CD14-positive monocyte (primary cell): Measurements from ENCODE around the gene H19. TPM values are rescaled to one million over a fixed set of nuclear protein-coding genes. Genes with fewer than 3 reads are reported as not detected.

Experiments
- DNase-seq, 3 donors: peaks; one replicate each; pipeline ENCODE4 v3.0.0-alpha.2; 2011 to 2022
- H2AFZ ChIP-seq: 2 replicates; pipeline ENCODE4 v1.6.0; 2012; ENCODE audit warnings: mild to moderate bottlenecking, low read depth, low read length, inconsistent platforms; ENCODE audit not compliant: insufficient read depth, poor library complexity, severe bottlenecking
- H3K27ac ChIP-seq, 2 donors: 1 replicate in 1 of 2; 2 replicates in 1 of 2; pipeline ENCODE4 v1.5.1; 2012 to 2013; ENCODE audit warnings: low read length in 2 of 2, control low read depth in 1 of 2, inconsistent platforms in 1 of 2, low read depth in 1 of 2, mild to moderate bottlenecking in 1 of 2
- H3K27me3 ChIP-seq, 2 donors: one replicate each; pipeline versions ENCODE4 v1.6.0 to v1.6.1; 2011 to 2013; ENCODE audit warnings: low read length in 2 of 2; ENCODE audit not compliant: control insufficient read depth in 2 of 2, insufficient read depth in 2 of 2
- H3K36me3 ChIP-seq, 2 donors: replicated peaks in 1 of 2; 1 replicate in 1 of 2; 2 replicates in 1 of 2; pipeline versions ENCODE4 v1.5.1 to v1.6.1; 2012 to 2013; ENCODE audit warnings: low read length in 2 of 2, control low read depth in 1 of 2, inconsistent platforms in 1 of 2, mild to moderate bottlenecking in 1 of 2; ENCODE audit not compliant: insufficient read depth in 2 of 2, control insufficient read depth in 1 of 2
- H3K4me1 ChIP-seq, 2 donors: 1 replicate in 1 of 2; 2 replicates in 1 of 2; pipeline versions ENCODE4 v1.5.1 to v1.6.1; 2012 to 2013; ENCODE audit warnings: low read length in 2 of 2, control low read depth in 1 of 2, inconsistent platforms in 1 of 2, mild to moderate bottlenecking in 1 of 2, moderate library complexity in 1 of 2; ENCODE audit not compliant: insufficient read depth in 2 of 2, control insufficient read depth in 1 of 2
- H3K4me2 ChIP-seq: replicated peaks from 2 replicates; pipeline ENCODE3; 2012; ENCODE audit warnings: low read length, moderate library complexity, mild to moderate bottlenecking; ENCODE audit not compliant: poor library complexity, severe bottlenecking; ENCODE audit errors: extremely low read depth
- H3K4me3 ChIP-seq, 3 experiments: fragments of 200-600 bp in 1 of 3; sonication (generic) in 1 of 3; replicated peaks in 1 of 3; 1 replicate in 2 of 3; 2 replicates in 1 of 3; pipeline ENCODE4 v1.5.1; 2011 to 2013; ENCODE audit warnings: low read length in 3 of 3, mild to moderate bottlenecking in 3 of 3, control low read depth in 2 of 3, low read depth in 2 of 3, inconsistent platforms in 1 of 3, moderate library complexity in 1 of 3
- H3K79me2 ChIP-seq: 2 replicates; pipeline ENCODE4 v1.6.0; 2012; ENCODE audit warnings: mild to moderate bottlenecking, control low read depth, inconsistent platforms, low read length, moderate library complexity; ENCODE audit not compliant: insufficient read depth
- H3K9ac ChIP-seq: 2 replicates; pipeline ENCODE4 v1.6.0; 2017; ENCODE audit warnings: low read length, mild to moderate bottlenecking; ENCODE audit not compliant: insufficient read depth, poor library complexity, severe bottlenecking
- H3K9me3 ChIP-seq, 2 donors: replicated peaks in 1 of 2; 1 replicate in 1 of 2; 2 replicates in 1 of 2; pipeline versions ENCODE4 v1.5.1 to v1.6.1; 2012 to 2013; ENCODE audit warnings: low read length in 2 of 2, control low read depth in 1 of 2; ENCODE audit not compliant: control insufficient read depth in 1 of 2, insufficient read depth in 1 of 2
- H4K20me1 ChIP-seq: 2 replicates; pipeline ENCODE4 v1.6.0; 2012; ENCODE audit warnings: mild to moderate bottlenecking, low read length, control low read depth, moderate library complexity; ENCODE audit not compliant: insufficient read depth
- H3K27ac Mint-ChIP-seq, 7 donors: one replicate each; pipeline ENCODE4 v1.8.0; 2020; ENCODE audit warnings: mild to moderate bottlenecking in 7 of 7, mixed read lengths in 7 of 7, moderate library complexity in 6 of 7, inconsistent platforms in 2 of 7
- H3K27me3 Mint-ChIP-seq, 3 donors: one replicate each; pipeline ENCODE4 v1.8.0; 2021 to 2022; ENCODE audit warnings: low read depth in 3 of 3, mild to moderate bottlenecking in 3 of 3, mixed read lengths in 3 of 3, moderate library complexity in 3 of 3, inconsistent platforms in 1 of 3
- H3K36me3 Mint-ChIP-seq, 2 donors: one replicate each; pipeline ENCODE4 v1.8.0; 2020; ENCODE audit warnings: mixed read lengths in 2 of 2, inconsistent platforms in 1 of 2, mild to moderate bottlenecking in 1 of 2
- H3K4me1 Mint-ChIP-seq: one replicate; pipeline ENCODE4 v1.8.0; 2020; ENCODE audit warnings: mild to moderate bottlenecking, mixed read lengths
- H3K4me3 Mint-ChIP-seq, 2 donors: one replicate each; pipeline ENCODE4 v1.8.0; 2020; ENCODE audit warnings: mild to moderate bottlenecking in 2 of 2, mixed read lengths in 2 of 2, moderate library complexity in 1 of 2
- H3K9me3 Mint-ChIP-seq, 7 donors: one replicate each; pipeline ENCODE4 v1.8.0; 2020 to 2022; ENCODE audit warnings: mixed read lengths in 7 of 7, mild to moderate bottlenecking in 6 of 7, moderate library complexity in 6 of 7, inconsistent platforms in 2 of 7
- WGBS: methylation state at CpG from one replicate; pipeline ENCODE4 v1.1.5; 2013; ENCODE audit warnings: missing lambda C conversion rate; ENCODE audit not compliant: insufficient coverage; 5-methylcytosine and 5-hydroxymethylcytosine counted together
- intact Hi-C, 2 donors: fragments of 100-400 bp; cut with micrococcal nuclease; formaldehyde crosslinking; loops; one replicate each; pipeline versions ENCODE4 v1.15.0 to v1.15.1; 2023
- polyA plus RNA-seq, 3 donors: library from polyadenylated mRNA; depleted of rRNA in 1 of 3; unstranded in 2 of 3; stranded (reverse) in 1 of 3; fragments of 300-500 nt in 2 of 3; fragments of >200 nt in 1 of 3; fragmentation: Illumina TruSeq in 2 of 3; gene quantifications; 1 replicate in 2 of 3; 2 replicates in 1 of 3; pipeline ENCODE4 v1.2.3, GENCODE V29; 2012 to 2021
- TF ChIP-seq, protein P1 (sequence below): fragments of 200-600 bp; IDR thresholded peaks from one replicate; pipeline ENCODE4 v1.8.0; 2022; ENCODE audit warnings: antibody characterized with exemption, mild to moderate bottlenecking

The H19 gene
- polyA plus RNA-seq, 3 donors, result 0.47 TPM; not detected in 2

DNA sequence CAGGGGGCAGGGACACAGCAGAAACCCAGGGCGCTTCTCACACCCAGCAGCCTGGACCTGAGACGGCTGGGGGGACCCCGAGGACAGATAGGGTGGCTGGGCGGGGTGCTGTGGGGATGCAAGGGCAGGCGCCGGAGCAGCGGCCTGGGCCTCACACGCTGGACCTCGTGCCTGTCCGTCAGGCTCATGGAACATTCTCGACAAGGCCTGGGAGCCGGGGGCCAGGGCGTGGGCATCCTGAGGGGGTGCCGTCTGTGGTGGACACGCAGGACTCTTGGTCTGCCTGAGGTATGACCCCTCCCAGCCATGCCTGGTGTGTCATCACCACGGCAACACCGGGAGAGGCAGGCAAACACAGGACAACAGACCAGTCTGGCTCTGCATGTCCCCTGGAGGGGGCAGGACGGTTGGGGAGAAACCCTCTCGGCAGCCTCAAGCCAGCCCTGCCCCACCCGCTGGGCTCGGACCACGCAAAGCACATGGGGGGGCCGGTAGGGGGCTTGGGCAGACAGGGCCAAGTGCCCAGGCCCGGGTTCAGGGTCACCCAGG, 29.1 kb downstream of the H19 start:
- TF ChIP-seq, protein P1, sequence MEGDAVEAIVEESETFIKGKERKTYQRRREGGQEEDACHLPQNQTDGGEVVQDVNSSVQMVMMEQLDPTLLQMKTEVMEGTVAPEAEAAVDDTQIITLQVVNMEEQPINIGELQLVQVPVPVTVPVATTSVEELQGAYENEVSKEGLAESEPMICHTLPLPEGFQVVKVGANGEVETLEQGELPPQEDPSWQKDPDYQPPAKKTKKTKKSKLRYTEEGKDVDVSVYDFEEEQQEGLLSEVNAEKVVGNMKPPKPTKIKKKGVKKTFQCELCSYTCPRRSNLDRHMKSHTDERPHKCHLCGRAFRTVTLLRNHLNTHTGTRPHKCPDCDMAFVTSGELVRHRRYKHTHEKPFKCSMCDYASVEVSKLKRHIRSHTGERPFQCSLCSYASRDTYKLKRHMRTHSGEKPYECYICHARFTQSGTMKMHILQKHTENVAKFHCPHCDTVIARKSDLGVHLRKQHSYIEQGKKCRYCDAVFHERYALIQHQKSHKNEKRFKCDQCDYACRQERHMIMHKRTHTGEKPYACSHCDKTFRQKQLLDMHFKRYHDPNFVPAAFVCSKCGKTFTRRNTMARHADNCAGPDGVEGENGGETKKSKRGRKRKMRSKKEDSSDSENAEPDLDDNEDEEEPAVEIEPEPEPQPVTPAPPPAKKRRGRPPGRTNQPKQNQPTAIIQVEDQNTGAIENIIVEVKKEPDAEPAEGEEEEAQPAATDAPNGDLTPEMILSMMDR, result no peak
- no peaks in the 10 kb centered on the region for H4K20me1 ChIP-seq
- H3K4me2 ChIP-seq, result no peak overlapping the region
- H3K27ac ChIP-seq, result no peak overlapping the region
- no peak overlapping the region for H3K4me3 ChIP-seq
- no peaks in the 10 kb centered on the region for H3K9me3 Mint-ChIP-seq
- H2AFZ ChIP-seq, result no peak overlapping the region
- no peaks in the 10 kb centered on the region for H3K4me1 ChIP-seq
- H3K9me3 ChIP-seq, result no peaks in the 10 kb centered on the region
- no peaks in the 10 kb centered on the region for H3K36me3 ChIP-seq
- no peaks in the 10 kb centered on the region for H3K4me1 Mint-ChIP-seq
- H3K79me2 ChIP-seq, result no peaks in the 10 kb centered on the region
- no peak for DNase-seq
- intact Hi-C loops, result no loop called here
- no peaks in the 10 kb centered on the region for H3K27me3 ChIP-seq
- peaks cover 0 to 2% (median 0%) of the 10 kb centered on the region in 3 donors for H3K27me3 Mint-ChIP-seq
- WGBS, result no CpG with 5 or more reads among the region's 24 CpGs
- no peak overlapping the region for H3K27ac Mint-ChIP-seq
- H3K4me3 Mint-ChIP-seq, result no peak overlapping the region
- H3K9ac ChIP-seq, result no peak overlapping the region
- H3K36me3 Mint-ChIP-seq, result no peaks in the 10 kb centered on the region

DNA sequence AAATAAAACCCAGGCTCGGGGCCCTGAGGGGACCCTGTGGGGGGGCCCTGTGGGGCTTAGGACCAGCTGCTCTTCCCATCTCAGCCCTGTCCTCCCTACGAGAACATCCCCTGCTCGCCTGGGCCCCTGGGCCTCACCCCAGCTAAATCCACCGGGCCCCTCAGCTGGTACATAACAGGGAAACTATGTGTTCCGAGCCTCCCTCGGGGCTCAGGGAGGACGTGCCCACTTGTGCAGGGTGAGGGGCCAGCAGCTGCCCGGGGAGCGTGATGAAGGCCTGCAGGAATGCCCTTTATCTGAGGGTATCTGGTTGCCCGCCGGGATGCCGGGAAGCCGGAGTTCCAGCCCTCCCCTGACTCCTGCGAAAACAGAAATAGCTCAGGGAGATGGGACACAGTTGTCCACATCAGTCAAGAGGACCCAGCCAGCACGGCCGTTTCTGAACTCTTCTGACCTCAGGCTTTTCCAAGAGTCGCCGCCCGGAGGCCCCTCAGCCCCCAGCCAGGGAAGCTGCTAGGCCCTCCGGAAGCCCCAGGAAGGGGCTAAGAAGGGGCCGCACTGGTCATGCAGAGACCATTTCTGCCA, 29.9 kb downstream of the H19 start:
- no CpG with 5 or more reads among the region's 21 CpGs for WGBS
- H4K20me1 ChIP-seq, result no peaks in the 10 kb centered on the region
- no peaks in the 10 kb centered on the region for H3K79me2 ChIP-seq
- no peaks in the 10 kb centered on the region for H3K27me3 ChIP-seq
- DNase-seq, result no peak
- TF ChIP-seq, protein P1, result no peak
- intact Hi-C loops, result no loop called here
- no peaks in the 10 kb centered on the region for H3K36me3 ChIP-seq
- no peaks in the 10 kb centered on the region for H3K4me1 ChIP-seq
- H3K36me3 Mint-ChIP-seq, result no peaks in the 10 kb centered on the region
- no peak overlapping the region for H3K4me3 ChIP-seq
- no peak overlapping the region for H3K27ac Mint-ChIP-seq
- H2AFZ ChIP-seq, result no peak overlapping the region
- H3K9me3 ChIP-seq, result no peaks in the 10 kb centered on the region
- no peaks in the 10 kb centered on the region for H3K9me3 Mint-ChIP-seq
- no peak overlapping the region for H3K4me3 Mint-ChIP-seq
- H3K4me1 Mint-ChIP-seq, result no peaks in the 10 kb centered on the region
- no peak overlapping the region for H3K4me2 ChIP-seq
- H3K9ac ChIP-seq, result no peak overlapping the region
- H3K27ac ChIP-seq, result no peak overlapping the region
- peaks cover 0 to 2% (median 0%) of the 10 kb centered on the region in 3 donors for H3K27me3 Mint-ChIP-seq
